ENCODE measurements around the gene PARK7.
A peak's percentile ranks its signal among the peaks of the same experiment; 100 is the strongest.
"Not testable (repeated sequence)": the region's sequence is repeated elsewhere in the genome, so short reads cannot be mapped to it uniquely, and the experiment has no call there.

The PARK7 gene

DNA sequence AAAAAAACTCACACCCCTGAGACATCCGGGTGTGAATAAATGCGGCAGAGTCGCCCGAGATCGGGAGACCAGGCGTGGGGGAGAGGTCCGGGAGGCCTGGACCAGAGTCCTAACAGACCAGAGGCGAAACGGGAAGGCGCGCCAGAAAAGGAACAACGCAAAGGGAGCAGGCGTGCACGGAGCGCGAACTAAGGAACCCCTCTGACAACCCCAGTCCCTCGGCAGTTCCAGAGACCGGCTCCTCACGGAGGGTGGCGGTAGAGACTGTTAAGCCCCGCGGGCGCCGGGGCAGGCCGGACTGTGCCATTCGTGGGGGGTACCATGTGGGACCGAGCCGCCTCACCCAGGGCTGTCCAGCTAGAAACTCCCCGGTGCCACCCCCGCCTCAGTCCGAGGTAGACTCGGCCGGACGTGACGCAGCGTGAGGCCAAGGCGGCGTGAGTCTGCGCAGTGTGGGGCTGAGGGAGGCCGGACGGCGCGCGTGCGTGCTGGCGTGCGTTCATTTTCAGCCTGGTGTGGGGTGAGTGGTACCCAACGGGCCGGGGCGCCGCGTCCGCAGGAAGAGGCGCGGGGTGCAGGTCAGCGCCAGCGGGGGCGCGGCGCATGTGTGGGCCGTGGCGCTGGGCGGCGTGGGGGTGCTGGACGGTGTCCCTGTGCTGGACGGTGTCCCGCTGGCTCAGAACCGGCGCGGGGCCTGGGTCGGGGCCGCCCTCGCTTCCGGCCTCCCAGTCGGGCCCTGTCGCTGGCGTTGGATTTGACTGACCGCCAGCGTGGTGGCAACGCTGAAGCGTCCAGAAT, at the start of gene PARK7:
Gene PARK7, plus strand, starts transcription at position 496 of the 798 bp plus-strand sequence. CDS start 1,075 bp downstream, outside the sequence.
- DNase-seq (ENCODE audit: low spot score) (peak; percentile 92), FAIRE-seq (peak; percentile 91)

DNA sequence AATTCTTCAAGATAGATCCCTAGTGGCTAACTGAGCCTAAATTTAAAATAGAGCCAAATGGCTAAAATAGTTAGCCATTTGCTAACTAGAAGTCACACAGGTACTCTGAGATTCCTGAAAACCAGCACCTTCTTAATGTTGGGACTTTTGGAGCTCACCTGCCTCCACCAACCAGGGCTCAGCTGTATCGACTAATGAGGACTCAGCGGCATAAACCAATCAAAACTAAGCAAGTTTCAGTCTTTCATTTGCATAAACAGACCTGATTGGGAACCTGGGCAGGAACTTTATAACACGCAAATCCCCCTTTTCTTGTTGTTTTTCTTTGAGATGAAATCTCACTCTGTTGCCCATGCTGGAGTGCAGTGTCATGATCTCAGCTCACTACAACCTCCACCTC, 49.4 kb upstream of the PARK7 start:
- FAIRE-seq (no peak), DNase-seq (ENCODE audit: low spot score) (no peak)

DNA sequence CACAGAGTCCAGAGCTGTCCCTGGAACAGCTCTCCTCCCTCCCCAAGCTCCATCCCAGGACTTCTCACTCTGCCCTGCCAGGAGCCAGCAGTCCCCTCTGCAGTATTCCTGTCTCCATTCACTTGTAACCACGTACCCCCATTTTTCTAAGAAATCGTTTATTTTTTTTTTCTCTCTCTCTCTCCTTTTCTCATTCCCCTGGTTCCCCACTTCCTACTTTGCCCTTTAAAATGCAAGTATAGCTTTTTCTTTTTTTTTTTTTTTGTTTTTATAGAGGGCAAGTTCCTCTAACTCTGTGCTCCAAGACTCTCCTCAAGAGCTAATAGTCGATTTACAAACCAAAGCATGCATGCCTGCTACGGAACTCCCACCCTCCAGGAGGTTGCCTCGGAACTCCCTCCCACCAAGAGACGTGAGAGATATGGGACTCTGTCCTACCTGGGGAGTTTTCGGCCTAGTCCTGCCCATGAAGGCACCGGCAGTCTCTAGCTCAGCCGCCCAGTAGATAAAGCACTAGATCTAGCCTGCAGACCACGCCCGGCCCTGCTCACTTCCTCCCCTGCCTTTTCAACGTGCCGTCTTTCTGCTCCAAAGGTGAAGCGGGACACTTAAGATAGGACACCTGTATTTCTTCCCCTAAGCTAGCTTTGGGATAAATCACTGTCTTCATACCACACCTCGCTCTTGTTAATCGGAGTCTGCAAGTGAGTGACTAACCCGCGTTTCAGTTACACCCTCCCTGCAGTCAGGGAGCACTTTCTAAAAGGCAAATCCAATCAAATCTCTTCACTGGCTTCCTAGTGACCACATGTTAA, 48.6 kb upstream of the PARK7 start:
- DNase-seq (ENCODE audit: low spot score) = no peak

DNA sequence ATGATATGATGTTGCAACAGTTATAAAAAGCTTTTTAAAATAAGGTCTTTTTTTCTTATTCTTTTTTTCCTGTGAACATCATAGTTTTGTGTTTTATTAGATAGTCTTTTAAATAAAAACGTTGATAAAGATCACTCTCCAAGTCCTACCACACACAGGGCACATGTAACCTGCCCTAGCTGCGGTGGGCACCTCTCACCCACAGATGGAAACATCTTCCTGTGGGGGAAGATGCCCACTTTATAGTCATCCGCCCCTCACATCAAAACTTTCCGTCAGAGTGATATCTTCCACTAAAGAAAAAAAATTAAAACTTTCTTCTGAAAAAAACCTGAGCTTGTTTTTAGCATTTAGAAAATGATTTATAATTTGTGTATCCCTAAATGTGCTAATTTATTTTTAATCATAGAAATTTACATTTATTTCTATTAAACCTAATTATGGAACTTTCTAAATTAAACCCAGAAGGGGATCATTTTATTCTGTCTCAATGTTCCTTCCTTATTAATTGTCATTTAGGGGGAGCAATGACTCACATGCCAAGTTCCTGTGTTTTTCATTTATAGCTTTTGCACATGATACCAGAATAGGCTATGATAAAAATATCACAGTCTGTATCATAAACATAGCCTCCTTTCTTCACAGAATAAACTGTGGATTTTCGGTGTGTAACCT, 45.5 kb upstream of the PARK7 start:
- FAIRE-seq (no peak), DNase-seq (ENCODE audit: low spot score) (no peak)

More for the DNA sequence above, 48.6 kb upstream of the PARK7 start:
- FAIRE-seq = no peak

DNA sequence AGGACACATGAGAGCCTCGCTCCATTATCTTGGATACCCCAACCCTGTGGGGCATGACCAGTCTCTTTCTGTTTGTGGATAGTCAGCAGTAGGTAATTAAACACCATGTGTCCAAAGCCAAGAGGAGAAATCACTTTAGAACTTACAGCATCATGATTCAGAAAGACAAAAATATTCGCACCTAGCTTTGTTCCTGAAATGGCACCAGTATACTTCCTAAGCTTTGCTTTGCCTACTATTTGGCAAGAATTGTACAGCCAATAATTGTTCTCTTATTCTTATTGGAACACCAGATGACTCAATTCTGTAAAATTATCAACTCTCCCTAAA, 45.0 kb upstream of the PARK7 start:
- FAIRE-seq (no peak), DNase-seq (ENCODE audit: low spot score) (no peak)

DNA sequence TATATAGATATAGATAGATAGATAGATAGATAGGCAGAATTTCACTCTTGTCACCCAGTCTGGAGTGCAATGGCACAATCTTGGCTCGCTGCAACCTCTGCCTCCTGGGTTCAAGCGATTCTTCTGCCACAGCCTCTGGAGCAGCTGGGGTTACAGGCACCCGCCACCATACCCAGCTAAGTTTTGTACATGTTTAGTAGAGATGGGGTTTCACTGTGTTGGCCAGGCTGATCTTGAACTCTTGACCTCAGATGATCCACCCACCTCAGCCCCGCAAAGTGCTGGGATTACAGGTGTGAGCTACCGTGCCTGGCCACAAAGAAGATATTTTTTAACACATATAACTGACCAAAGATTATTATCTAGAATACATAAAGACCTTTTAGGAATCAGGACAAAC, 43.5 kb upstream of the PARK7 start:
- not testable (repeated sequence) for DNase-seq (ENCODE audit: low spot score); FAIRE-seq

DNA sequence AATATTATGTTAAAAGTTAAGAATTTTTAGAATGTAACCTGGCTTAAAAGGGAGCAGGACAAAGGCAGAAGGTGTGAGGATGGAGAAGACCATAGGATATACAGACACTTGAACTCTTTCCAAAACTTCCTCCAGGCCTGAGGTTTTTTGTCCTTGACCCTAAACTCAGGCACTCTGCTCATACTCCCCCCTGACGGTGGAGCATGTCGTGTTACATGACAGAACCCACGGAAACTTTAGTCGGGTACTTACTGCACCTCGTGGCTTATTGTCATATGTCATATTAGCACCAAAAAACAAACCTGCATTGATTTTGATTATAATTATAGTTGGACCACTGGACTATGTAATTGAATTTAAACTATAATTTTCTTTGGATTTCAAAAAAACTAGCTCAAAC, 41.6 kb upstream of the PARK7 start:
- no peak for DNase-seq (ENCODE audit: low spot score)
- no peak for FAIRE-seq

DNA sequence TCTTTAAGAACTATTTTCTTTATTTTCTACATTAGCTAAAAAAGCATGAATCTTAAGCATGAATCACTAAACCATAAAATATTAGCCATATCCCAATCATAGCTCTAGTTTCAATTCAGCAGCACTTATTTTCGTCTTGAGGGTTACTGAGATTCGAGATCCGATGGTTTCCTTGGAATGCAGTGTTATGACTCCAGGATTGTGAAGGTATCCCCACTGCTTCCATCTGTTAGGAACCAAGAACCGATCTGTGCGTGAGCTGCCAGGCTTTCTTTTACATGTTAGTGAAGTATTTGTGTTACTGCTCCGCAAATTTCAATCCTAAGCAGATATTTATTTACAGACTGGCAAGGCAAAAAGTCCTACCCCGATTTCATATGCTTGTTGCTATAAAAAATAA, 39.7 kb upstream of the PARK7 start:
- no peak for DNase-seq (ENCODE audit: low spot score)
- FAIRE-seq = no peak

DNA sequence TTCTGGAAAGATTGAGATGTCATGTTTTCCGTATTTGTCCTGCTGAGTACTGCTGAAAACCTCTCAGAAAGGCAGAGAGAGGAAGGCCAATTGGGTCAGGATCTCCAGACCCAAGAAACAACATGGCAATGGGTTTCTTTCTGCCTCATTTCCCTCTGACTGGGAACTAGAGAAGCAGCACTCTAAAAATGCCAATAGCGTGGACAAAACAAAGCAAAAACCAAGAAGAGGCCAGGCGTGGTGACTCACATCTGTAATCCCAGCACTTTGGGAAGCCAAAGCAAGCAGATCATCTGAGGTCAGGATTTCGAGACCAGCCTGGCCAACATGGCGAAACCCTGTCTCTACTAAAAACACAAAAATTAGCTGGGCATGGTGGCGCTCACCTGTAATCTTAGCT, 39.2 kb upstream of the PARK7 start:
- FAIRE-seq = no peak
- no peak for DNase-seq (ENCODE audit: low spot score)

DNA sequence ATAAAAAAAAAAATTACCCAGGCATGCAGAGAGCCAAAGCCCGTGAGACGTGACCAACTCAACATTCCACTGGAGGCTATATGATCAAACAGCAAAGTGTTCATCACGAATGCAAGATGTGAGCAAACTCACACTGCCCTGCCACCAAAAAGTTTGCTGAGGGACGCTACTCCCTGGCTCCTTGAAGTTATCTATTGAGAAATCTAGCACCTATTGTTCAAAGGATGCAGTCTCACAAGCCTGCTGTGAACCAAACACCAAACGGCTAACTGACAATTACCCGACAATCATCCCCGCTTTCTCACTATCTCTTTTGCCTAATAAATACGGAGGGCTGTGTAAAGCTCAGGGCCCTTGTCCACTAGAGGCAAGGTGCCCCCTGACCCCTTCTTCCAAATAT, 34.5 kb upstream of the PARK7 start:
- DNase-seq (ENCODE audit: low spot score); FAIRE-seq: not testable (repeated sequence)

DNA sequence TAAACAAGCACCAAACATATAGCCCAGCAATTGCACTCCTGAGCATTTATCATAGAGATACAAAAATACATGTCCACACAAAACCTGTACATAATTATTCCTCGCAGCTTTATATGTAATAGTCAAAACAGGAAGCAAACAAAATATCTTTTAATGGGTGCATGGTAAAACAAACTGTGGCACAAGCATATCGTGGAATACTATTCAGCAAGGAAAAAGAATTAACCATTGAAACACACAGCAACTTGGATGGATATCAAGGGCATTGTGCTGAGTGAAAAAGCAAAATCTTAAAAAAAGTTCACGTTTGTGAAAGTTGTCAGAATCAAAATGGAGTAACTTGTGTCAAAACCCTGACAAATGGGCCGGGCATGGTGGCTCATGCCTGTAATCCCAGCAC, 33.3 kb upstream of the PARK7 start:
- FAIRE-seq (no peak), DNase-seq (ENCODE audit: low spot score) (no peak)

DNA sequence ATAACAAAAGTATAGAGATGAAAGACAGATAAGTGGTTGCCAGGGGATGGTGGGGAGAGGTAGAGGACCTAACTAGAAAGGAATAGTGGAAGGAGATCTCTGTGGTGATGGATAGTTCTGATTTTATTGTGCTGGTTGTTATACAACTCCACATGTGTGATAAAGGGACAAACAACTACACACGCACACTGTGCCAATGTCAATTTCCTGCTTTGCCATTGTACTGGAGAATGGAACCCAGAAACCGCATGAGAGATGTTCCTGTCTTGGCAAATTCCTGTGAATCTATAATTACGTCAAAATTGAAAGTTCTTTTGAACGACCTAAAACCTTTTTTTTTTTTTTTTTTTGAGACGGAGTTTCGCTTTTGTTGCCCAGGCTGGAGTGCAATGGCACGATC, 31.9 kb upstream of the PARK7 start:
- no peak for DNase-seq (ENCODE audit: low spot score)
- FAIRE-seq = no peak

DNA sequence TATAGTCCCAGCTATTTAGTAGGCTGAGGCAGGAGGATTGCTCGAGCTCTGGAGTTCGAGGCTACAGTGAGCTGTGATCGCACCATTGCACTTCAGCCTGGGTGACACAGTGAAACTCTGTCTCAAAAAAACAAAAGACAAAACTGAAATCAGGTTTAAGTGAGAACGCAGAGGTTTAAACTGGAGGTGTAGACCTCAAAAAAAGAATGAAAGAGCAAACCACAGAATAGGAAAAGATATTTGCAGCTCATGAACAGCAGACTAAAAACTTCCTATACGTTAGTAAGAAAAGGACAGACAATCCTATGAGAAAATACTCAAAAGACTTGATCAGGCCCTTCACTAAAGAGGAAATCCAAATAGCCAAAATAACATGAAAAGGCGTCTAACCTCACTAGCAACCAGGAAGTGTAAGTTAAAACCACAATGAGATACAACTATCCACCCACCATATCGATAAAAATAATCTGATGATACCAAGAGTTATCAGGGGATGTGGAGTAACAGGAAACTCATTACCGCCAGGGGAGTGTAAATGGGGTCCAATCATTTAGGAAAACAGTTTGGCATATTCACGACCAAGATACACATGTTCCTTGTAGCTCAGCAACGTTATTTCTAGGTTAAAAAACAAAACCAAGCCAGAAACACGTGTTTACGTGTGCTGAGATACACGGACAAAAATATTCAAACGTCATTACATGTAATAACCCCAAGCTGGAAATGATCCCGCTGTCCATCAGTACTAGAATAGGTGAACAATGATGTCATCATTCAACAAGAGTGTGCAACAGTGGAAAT, 30.7 kb upstream of the PARK7 start:
- DNase-seq (ENCODE audit: low spot score) = no peak
- FAIRE-seq = no peak

DNA sequence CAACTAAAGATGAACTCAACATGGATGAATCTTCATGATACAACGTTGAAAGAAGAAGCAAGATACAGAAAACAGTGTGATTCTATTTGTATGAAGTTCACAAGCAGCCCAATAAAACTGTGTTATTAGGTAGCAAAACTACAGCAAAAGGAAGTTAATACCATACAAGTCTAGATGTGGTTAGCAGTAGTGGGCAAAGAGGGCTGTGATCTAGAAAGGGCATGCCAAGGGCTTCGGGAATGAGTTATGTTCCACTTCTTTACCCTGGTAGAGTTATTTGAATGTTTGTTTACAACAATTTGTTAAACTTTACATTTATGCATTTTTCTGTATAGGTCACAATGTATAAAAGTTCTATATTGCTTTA, 30.1 kb upstream of the PARK7 start:
- no peak for FAIRE-seq
- no peak for DNase-seq (ENCODE audit: low spot score)

DNA sequence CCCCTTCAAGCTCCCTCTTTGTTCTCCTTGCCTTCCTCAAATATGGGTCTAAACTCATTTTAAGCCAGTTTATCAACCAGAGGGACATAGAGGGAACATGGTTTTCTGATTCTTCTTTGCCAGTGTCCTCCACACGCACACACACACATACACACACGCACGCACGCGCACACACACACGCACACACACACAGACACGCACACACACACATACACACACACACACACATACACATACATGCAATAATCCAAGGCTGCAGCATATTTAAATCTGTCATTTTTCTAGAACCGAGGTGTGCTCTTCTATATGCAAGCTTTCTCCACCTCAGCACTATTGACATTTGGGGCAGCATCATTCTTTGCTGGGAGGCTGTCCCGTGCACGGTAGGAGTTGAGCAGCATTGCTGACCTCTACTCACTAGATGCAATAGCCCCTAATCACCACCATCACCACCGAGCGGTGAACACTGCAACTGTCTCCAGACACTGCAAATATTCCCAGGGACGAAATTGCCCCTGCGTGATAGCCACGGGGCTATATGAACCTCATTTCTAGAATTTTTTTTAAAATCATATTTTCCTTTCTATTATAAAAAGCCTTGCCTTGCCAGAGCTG, 28.9 kb upstream of the PARK7 start:
- FAIRE-seq = no peak

DNA sequence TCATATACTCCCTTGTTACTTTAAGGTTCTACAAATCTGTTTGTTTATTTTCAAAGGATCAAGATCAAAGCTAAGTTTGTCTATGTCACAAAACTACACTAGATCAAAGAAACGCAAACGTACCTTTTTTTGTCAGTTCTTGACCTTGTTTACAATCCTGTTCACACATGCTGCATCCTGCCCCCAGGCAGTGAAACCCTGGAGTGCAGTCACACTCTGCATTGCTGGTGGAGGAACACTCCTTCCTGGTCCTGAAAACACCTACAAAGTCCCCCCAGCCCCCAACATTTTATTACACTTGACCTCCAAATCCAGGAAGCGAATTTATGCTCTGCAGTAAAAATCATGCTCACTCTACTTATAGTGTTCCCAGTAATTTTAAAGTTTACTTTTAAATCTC, 23.4 kb upstream of the PARK7 start:
- FAIRE-seq = no peak
- no peak for DNase-seq (ENCODE audit: low spot score)

More for the DNA sequence above, 28.9 kb upstream of the PARK7 start:
- DNase-seq (ENCODE audit: low spot score) = no peak

DNA sequence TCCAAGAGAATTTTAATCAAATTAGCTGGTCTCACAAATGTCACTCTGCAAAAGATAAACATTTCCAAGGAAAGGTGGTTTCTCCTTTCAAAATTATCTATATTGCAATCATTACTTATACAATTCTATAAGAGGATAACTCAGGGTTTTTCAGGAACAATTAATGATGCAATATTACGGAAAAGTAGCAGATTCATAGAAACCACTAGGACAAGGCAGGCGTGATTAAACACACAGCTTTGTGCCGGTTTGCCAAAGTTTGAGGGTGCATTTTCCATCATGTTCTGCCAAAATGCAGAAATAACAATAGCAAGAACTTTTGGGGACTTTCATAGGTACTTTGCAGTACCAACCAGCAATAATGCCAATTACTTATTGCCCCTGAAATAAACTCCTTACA, 21.5 kb upstream of the PARK7 start:
- DNase-seq (ENCODE audit: low spot score) = no peak
- FAIRE-seq = no peak

DNA sequence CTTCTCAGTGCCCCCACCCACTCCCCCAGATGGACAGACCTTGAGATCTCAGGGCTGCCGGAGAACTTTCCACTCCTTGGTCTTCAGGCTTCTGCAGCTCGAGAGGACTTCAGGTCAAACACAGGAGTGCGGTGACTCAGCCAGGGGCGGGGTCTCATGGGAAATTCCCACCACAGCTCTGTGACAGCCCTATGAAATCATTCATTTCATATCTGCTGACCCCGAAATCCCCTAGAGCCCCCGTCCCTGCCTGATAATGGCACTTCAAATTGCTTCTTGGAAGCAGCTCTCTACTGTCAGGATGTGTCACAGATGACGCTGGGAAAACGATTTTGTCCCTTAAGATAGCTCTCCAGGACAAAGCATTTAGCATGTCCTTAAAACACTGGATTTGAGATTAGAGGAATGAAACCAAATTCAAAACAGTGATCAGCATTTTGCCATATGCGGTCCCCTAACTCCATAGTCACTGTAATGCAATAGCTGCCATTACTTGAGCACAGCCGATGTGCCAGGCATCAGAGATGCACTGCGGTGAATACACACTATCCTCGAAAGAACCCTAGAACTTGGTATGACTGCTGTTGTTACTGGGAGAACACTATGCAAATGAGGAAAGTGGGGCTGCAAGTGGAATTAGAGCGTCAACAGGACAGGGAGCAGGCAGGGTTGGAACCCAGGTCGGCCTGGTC, 20.6 kb upstream of the PARK7 start, which contains the start of gene TNFRSF9:
Gene TNFRSF9, minus strand, starts transcription at position 95 of the 692 bp plus-strand sequence. CDS start 845 bp downstream, outside the sequence.
- FAIRE-seq = no peak
- DNase-seq (ENCODE audit: low spot score) = peak; percentile 64

DNA sequence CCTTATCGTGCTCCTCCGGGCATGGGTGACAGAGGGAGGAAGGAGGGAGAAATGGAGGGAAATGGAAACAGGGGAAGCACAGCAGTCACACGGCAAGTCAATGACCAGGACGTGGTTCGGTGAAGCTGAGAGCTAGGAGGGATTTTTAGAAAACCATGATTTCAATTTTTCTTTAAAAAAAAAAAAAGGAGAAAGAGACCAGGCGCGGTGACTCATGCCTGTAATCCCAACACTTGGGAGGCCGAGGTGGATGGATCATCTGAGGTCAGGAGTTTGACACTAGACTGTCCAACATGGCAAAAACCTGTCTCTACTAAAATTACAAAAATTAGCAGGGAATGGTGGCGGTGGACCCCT, 20.1 kb upstream of the PARK7 start:
- FAIRE-seq (no peak), DNase-seq (ENCODE audit: low spot score) (no peak)

DNA sequence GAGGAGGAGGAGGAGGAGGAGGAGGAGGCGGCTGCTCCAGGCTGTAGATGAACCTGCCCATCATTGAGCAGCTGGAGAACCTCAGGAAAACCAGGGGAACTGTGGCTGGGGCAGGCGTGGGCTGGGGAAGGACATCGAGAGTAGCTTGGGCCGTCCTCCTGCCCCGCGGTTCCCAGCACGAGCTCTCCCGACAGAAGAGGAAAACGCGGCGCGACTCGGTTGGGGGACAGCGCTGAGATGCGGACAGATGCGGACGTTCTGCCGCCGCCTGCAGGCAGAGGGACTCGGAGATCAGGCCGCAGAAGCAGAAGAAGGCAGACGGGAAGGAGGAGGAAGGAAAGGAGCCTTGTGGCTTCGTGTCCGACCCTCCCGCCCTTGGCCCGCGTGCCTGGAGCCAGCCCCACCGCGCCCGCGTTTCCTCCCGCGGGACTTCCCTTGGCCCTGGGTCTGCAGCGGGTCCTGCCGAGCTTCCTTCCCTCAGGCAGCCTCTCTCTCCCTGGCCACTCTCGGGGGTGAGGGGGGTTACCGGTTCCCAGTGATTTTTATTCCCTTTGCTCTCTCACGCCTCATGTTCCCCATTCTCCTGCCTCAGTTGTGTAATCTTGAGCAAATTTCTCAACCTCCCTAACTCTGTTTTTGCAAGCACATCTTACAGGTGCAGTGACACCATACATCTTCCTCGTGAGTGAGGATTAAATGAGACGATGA, 19.1 kb upstream of the PARK7 start:
- FAIRE-seq (no peak), DNase-seq (ENCODE audit: low spot score) (no peak)
